ENCODE data around the gene RPS19BP1. TPM values are rescaled to one million over a fixed set of nuclear protein-coding genes. Genes with fewer than 3 reads are reported as not detected.

The RPS19BP1 gene
- total RNA-seq, 1 experiment from 2014 or later, result 97.2 TPM

DNA sequence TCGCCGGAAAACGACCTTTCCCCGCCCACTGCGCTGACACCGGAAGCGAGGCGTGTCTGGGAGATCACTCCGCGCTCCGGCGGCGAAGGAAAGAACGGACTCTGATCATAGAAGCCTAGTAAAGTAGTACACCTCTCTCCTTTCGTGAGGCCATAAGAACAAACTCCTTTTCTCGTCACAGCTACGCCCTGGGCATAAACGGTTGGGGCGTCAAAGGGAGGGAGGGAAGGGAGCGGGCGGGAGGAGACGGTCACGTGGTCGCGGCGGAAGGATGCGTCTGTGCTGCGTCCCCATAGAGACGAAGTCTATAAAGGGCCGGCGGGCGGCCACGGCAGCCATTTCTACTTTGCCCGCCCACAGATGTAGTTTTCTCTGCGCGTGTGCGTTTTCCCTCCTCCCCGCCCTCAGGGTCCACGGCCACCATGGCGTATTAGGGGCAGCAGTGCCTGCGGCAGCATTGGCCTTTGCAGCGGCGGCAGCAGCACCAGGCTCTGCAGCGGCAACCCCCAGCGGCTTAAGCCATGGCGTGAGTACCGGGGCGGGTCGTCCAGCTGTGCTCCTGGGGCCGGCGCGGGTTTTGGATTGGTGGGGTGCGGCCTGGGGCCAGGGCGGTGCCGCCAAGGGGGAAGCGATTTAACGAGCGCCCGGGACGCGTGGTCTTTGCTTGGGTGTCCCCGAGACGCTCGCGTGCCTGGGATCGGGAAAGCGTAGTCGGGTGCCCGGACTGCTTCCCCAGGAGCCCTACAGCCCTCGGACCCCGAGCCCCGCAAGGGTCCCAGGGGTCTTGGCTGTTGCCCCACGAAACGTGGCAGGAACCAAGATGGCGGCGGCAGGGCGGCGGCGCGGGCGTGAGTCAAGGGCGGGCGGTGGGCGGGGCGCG is 12.1 kb downstream of the RPS19BP1 start, which contains the start of gene ATF4:
TSS of gene ATF4 (plus strand) at position 337 of the 880 bp plus-strand sequence. CDS start 884 bp downstream, outside the sequence.
- intact Hi-C loops (cut with micrococcal nuclease; ENCODE audit: unreplicated experiment), result loop anchor here (1.0 to 10.0 kb wide), 2 partner anchors 18 to 126 kb away; partner anchors contain the start of genes MIEF1 and TAB1
- Histone ChIP-seq H3K27ac (ENCODE audit: low read depth, low read length, poor library complexity, severe bottlenecking) (peak within 1 kb of the TSS; percentile 99), H3K9me3 (ENCODE audit: low read depth, low read length, poor library complexity, severe bottlenecking) (no peaks in the 10 kb centered on the region), H3K36me3 (ENCODE audit: insufficient read depth, low read length, poor library complexity, severe bottlenecking) (peaks cover 70% of the 10 kb centered on the region), H3K27me3 (replicated peaks; ENCODE audit: insufficient read depth, low read depth, low read length, poor library complexity) (no peaks in the 10 kb centered on the region), H3K4me1 (ENCODE audit: insufficient read depth, low read length, poor library complexity, severe bottlenecking) (peaks cover 20% of the 10 kb centered on the region), H3K4me3 (ENCODE audit: low read depth, low read length, poor library complexity, severe bottlenecking) (peak within 1 kb of the TSS; percentile 97)
- POLR2A ChIA-PET (ENCODE audit: low non-redundant PET), result interaction anchor here (0.6 to 1.0 kb wide), 7 partner anchors 24 to 809 kb away, joined by 3 to 11 read pairs (median 5); partner anchors contain the start of gene RPL3
- CTCF ChIA-PET, result interaction anchor here (0.7 kb wide), 1 partner anchor 8 kb away, joined by 4 read pairs; no protein-coding TSS in a partner anchor
- BruUV-seq (replicated peaks), result TSS peak; percentile 63
- TF ChIP-seq EZH2 (IDR thresholded peaks at IDR 0.05; ENCODE audit: borderline replicate concordance, low read depth, low read length, poor library complexity, severe bottlenecking), result no peak
- TF ChIP-seq, protein P1, sequence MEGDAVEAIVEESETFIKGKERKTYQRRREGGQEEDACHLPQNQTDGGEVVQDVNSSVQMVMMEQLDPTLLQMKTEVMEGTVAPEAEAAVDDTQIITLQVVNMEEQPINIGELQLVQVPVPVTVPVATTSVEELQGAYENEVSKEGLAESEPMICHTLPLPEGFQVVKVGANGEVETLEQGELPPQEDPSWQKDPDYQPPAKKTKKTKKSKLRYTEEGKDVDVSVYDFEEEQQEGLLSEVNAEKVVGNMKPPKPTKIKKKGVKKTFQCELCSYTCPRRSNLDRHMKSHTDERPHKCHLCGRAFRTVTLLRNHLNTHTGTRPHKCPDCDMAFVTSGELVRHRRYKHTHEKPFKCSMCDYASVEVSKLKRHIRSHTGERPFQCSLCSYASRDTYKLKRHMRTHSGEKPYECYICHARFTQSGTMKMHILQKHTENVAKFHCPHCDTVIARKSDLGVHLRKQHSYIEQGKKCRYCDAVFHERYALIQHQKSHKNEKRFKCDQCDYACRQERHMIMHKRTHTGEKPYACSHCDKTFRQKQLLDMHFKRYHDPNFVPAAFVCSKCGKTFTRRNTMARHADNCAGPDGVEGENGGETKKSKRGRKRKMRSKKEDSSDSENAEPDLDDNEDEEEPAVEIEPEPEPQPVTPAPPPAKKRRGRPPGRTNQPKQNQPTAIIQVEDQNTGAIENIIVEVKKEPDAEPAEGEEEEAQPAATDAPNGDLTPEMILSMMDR (conservative IDR thresholded peaks at IDR 0.05; ENCODE audit: low read depth, low read length), result no peak
- DNase-seq (ENCODE audit: low spot score), result peak; percentile 71

DNA sequence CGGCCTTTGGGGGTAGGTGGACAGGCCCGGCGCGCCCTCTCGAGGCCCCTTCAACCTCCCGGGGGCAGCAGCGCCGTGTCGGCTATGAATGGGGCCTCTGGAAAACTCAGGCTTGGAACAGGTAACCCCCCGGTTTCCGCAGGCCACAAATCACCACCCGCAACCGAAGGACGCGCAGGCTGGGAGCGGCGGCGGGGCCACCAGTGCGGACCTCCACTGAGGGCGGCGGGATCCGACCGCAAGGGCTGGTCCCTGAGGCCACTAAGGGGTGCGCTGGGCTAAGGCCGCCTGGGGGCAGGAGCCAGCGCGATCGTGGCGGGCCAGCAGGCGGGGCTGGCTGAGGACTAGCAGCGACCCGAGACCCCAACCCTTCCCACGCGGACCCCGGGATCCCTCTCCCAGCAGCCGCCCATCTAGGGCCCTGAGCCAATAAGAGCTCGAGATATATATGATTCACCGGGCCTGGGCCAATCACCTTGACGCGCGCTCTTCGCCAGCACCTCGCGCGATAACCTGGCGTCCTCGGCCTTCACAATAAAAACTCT is 12.8 kb downstream of the RPS19BP1 start:
- intact Hi-C loops (cut with micrococcal nuclease; ENCODE audit: unreplicated experiment), result loop anchor here (1.0 to 10.0 kb wide), 2 partner anchors 17 to 125 kb away; partner anchors contain the start of genes MIEF1 and TAB1
- TF ChIP-seq, protein P1 (conservative IDR thresholded peaks at IDR 0.05; ENCODE audit: low read depth, low read length), result peak; percentile 33; the same call in 1 of the 2 replicates
- TF ChIP-seq EZH2 (IDR thresholded peaks at IDR 0.05; ENCODE audit: borderline replicate concordance, low read depth, low read length, poor library complexity, severe bottlenecking), result no peak
- BruUV-seq (replicated peaks), result no TSS peak
- ChIA-PET POLR2A (ENCODE audit: low non-redundant PET) (interaction anchor here (0.6 to 1.0 kb wide), 7 partner anchors 24 to 808 kb away, joined by 3 to 11 read pairs (median 5); partner anchors contain the start of gene RPL3), CTCF (interaction anchor here (0.7 kb wide), 1 partner anchor 9 kb away, joined by 4 read pairs; no protein-coding TSS in a partner anchor)
- DNase-seq (ENCODE audit: low spot score), result peak; percentile 99
- Histone ChIP-seq H3K9me3 (ENCODE audit: low read depth, low read length, poor library complexity, severe bottlenecking) (no peaks in the 10 kb centered on the region), H3K27me3 (replicated peaks; ENCODE audit: insufficient read depth, low read depth, low read length, poor library complexity) (no peaks in the 10 kb centered on the region), H3K4me1 (ENCODE audit: insufficient read depth, low read length, poor library complexity, severe bottlenecking) (peaks cover 20% of the 10 kb centered on the region), H3K27ac (ENCODE audit: low read depth, low read length, poor library complexity, severe bottlenecking) (peak overlapping the region; percentile 99), H3K36me3 (ENCODE audit: insufficient read depth, low read length, poor library complexity, severe bottlenecking) (peaks cover 70% of the 10 kb centered on the region), H3K4me3 (ENCODE audit: low read depth, low read length, poor library complexity, severe bottlenecking) (peak overlapping the region; percentile 97)

DNA sequence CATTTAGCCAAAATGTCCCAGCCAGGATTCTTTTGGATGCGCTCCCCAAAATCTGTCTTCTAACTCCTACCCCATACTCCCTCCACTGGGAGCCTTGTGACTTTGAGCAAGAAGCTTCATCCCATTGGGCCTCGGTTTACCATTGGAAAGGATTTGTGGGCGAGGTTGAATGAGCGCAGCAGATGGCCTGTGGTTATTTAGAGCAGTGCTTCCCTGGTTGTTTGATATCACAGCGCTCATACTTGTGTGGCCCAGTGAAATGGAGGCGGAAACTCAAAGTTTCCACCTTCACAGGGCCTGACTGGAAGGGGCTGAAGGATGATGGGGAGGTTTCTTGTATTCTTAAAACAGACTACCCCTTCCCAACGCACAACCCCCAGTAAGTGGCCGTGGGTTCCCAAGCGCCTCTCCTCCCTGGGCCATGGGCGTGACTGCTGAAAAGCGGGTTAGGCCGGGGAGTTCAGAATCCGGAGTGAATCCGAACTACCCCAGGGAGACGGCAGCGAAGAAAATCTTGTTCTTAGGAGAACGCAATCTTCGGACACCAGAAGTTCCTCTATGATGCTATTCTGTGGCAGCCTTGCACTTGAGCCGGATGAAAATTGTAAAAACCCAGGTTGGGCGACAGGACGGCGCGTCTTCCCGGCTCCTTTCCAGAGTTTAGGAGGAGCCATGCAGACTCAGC is 13.4 kb downstream of the RPS19BP1 start:
- ChIA-PET CTCF (no interaction called here), POLR2A (ENCODE audit: low non-redundant PET) (interaction anchor here (0.6 to 1.0 kb wide), 2 partner anchors 199 to 402 kb away, joined by 3 read pairs; partner anchors contain the start of gene RPL3)
- Histone ChIP-seq H3K4me3 (ENCODE audit: low read depth, low read length, poor library complexity, severe bottlenecking) (peak overlapping the region; percentile 97), H3K4me1 (ENCODE audit: insufficient read depth, low read length, poor library complexity, severe bottlenecking) (peaks cover 20% of the 10 kb centered on the region), H3K36me3 (ENCODE audit: insufficient read depth, low read length, poor library complexity, severe bottlenecking) (peaks cover 70% of the 10 kb centered on the region), H3K27ac (ENCODE audit: low read depth, low read length, poor library complexity, severe bottlenecking) (peak overlapping the region; percentile 99), H3K9me3 (ENCODE audit: low read depth, low read length, poor library complexity, severe bottlenecking) (no peaks in the 10 kb centered on the region), H3K27me3 (replicated peaks; ENCODE audit: insufficient read depth, low read depth, low read length, poor library complexity) (no peaks in the 10 kb centered on the region)
- DNase-seq (ENCODE audit: low spot score), result peak; percentile 62
- TF ChIP-seq, protein P1 (conservative IDR thresholded peaks at IDR 0.05; ENCODE audit: low read depth, low read length), result no peak
- no peak for TF ChIP-seq EZH2 (IDR thresholded peaks at IDR 0.05; ENCODE audit: borderline replicate concordance, low read depth, low read length, poor library complexity, severe bottlenecking)
- BruUV-seq (replicated peaks), result TSS peak; percentile 82
- intact Hi-C loops (cut with micrococcal nuclease; ENCODE audit: unreplicated experiment), result no loop called here
